ENCODE measurements around the gene NTM. TPM values are rescaled to one million over a fixed set of nuclear protein-coding genes. Genes with fewer than 3 reads are reported as not detected.
"Not testable (repeated sequence)": the region's sequence is repeated elsewhere in the genome, so short reads cannot be mapped to it uniquely, and the experiment has no call there.

NTM gene
- total and polyA plus RNA-seq, 2 donors (not counting 3 experiments of a cell fraction or from before 2014, with no cell fraction given): 1.00 to 1.1 TPM

DNA sequence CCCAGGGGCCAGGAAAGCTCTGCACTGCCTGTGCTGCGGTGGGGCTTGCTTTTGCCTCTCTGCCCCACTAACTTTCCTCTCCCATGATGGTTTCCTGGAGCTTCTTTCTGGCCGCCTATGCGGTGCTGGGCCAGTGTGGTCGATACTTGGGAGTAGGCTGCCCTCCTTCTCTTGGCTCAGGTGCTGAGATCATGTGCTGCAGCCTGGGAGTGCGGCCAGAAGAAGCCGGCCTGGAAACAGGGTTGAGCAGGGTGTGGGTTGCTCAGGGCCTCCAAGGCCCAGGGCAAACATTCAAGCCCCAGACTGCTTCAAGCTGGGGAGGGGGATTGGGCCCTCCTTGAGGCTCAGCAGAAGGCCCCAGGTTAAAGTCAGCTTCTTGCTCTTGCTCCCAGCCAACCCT, 125.0 kb downstream of the NTM start:
- TF ChIP-seq EZH2 (IDR thresholded peaks at IDR 0.05; ENCODE audit: borderline replicate concordance, low read depth, low read length, severe bottlenecking) (no peak), FOS (IDR thresholded peaks at IDR 0.05; ENCODE audit: borderline replicate concordance, insufficient read depth, low read length) (no peak), JUN (IDR thresholded peaks at IDR 0.05; ENCODE audit: borderline replicate concordance, insufficient read depth, insufficient read length, low read depth) (no peak), GATA2 (IDR thresholded peaks at IDR 0.05; ENCODE audit: insufficient read depth, insufficient read length, low read depth, low read length) (no peak), MYC (IDR thresholded peaks at IDR 0.05; ENCODE audit: low read depth, low read length) (no peak)
- no peak for FAIRE-seq
- no peak for DNase-seq (ENCODE audit: low read depth, low spot score)
- Histone ChIP-seq H3K27ac (ENCODE audit: insufficient read depth, low read depth, low read length) (no peak overlapping the region), H3K79me2 (ENCODE audit: control insufficient read depth, insufficient read depth, low read length) (no peaks in the 10 kb centered on the region), H4K20me1 (replicated peaks; ENCODE audit: control insufficient read depth, extremely low read depth, insufficient read depth, low read length) (no peaks in the 10 kb centered on the region), H3K4me2 (ENCODE audit: insufficient read depth, low read length) (no peak overlapping the region), H3K4me1 (ENCODE audit: control insufficient read depth, extremely low read depth, insufficient read depth, low read length) (no peaks in the 10 kb centered on the region), H3K9ac (replicated peaks; ENCODE audit: extremely low read depth, insufficient read depth, low read length) (no peak overlapping the region), H2AFZ (ENCODE audit: low read depth, low read length) (no peak overlapping the region), H3K27me3 (ENCODE audit: control insufficient read depth in 2 of 2, insufficient read depth in 2 of 2, low read length in 2 of 2) (no peaks in the 10 kb centered on the region), H3K36me3 (ENCODE audit: control insufficient read depth in 2 of 2, extremely low read depth in 1 of 2, insufficient read depth in 2 of 2, low read length in 2 of 2) (no peaks in the 10 kb centered on the region), H3K9me1 (replicated peaks; ENCODE audit: control insufficient read depth, extremely low read depth, insufficient read depth, low read length) (no peaks in the 10 kb centered on the region), H3K4me3 (replicated peaks in 1 of 3; ENCODE audit: insufficient read depth in 1 of 3, low read depth in 1 of 3, low read length in 3 of 3) (no peak overlapping the region), H3K9me3 (replicated peaks; ENCODE audit: control insufficient read depth, insufficient read depth, low read length) (no peaks in the 10 kb centered on the region)
- intact Hi-C loops (cut with micrococcal nuclease) (no loop called here), dilution Hi-C loops (cut with MboI; ENCODE audit: extremely low pct_ligation_motif_present, low sequenced_read_pairs) (no loop called here)
- ChIA-PET CTCF (no interaction called here), POLR2A (no interaction called here)
- BruUV-seq (replicated peaks): no TSS peak

DNA sequence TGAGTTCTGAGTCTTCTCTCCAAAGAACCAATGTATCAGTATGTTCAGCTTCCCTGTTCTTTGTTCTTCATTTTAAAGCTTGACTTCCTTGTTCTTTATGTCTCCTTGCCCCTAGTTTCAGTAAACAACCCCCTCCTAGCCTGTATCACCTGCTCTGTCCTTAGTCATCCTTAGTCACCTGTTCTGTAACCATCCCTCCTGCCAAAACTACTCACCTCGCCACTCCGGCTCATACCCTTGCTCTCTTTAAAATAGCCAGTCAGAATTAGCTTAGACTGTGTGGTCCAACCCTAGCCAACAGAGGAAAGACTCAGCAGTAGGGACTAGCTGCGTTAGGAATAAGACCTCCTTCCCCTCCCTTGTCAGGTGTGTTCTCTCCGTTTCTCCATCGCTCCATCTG, 127.3 kb downstream of the NTM start:
- CTCF ChIA-PET; BruUV-seq (replicated peaks); H3K4me3 ChIP-seq (replicated peaks in 1 of 3; ENCODE audit: insufficient read depth in 1 of 3, low read depth in 1 of 3, low read length in 3 of 3); H3K9ac ChIP-seq (replicated peaks; ENCODE audit: extremely low read depth, insufficient read depth, low read length); DNase-seq (ENCODE audit: low read depth, low spot score); H3K9me1 ChIP-seq (replicated peaks; ENCODE audit: control insufficient read depth, extremely low read depth, insufficient read depth, low read length); H3K27me3 ChIP-seq (ENCODE audit: control insufficient read depth in 2 of 2, insufficient read depth in 2 of 2, low read length in 2 of 2); H3K4me1 ChIP-seq (ENCODE audit: control insufficient read depth, extremely low read depth, insufficient read depth, low read length); H4K20me1 ChIP-seq (replicated peaks; ENCODE audit: control insufficient read depth, extremely low read depth, insufficient read depth, low read length); H3K27ac ChIP-seq (ENCODE audit: insufficient read depth, low read depth, low read length); dilution Hi-C loops (cut with MboI; ENCODE audit: extremely low pct_ligation_motif_present, low sequenced_read_pairs); H3K36me3 ChIP-seq (ENCODE audit: control insufficient read depth in 2 of 2, extremely low read depth in 1 of 2, insufficient read depth in 2 of 2, low read length in 2 of 2); POLR2A ChIA-PET; FAIRE-seq; H3K9me3 ChIP-seq (replicated peaks; ENCODE audit: control insufficient read depth, insufficient read depth, low read length); H3K4me2 ChIP-seq (ENCODE audit: insufficient read depth, low read length); H2AFZ ChIP-seq (ENCODE audit: low read depth, low read length); intact Hi-C loops (cut with micrococcal nuclease); H3K79me2 ChIP-seq (ENCODE audit: control insufficient read depth, insufficient read depth, low read length): not testable (repeated sequence)

All from endothelial cell of umbilical vein (primary cell).